ENCODE data around the gene LRPPRC. TPM values are rescaled to one million over a fixed set of nuclear protein-coding genes. Genes with fewer than 3 reads are reported as not detected.

The LRPPRC gene
- polyA plus RNA-seq, 3 donors, result 20.2 to 38.4 (median 27.8) TPM

DNA sequence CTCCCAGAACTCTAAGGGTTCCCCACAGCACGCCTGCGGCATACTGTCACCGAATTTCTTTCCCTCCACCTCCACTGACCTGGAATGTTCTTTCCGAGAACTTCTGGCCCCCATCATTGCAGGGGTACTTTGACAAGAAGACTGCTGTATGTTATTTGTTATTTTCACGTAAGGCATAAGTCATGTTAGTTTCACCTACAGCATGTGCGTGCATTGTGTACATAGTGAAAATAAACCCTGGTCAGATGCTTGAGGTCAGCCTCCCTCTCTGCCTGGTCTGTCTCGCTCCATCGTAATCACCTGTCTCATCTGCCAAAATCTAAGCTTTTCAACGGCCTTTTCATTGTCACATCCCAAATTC, 152.9 kb downstream of the LRPPRC start:
- H3K27ac ChIP-seq (ENCODE audit: low read depth, low read length), result no peak overlapping the region
- WGBS, 3 donors, result 79 to 83% (median 81%) methylated on average over 9 of the region's 9 CpGs

DNA sequence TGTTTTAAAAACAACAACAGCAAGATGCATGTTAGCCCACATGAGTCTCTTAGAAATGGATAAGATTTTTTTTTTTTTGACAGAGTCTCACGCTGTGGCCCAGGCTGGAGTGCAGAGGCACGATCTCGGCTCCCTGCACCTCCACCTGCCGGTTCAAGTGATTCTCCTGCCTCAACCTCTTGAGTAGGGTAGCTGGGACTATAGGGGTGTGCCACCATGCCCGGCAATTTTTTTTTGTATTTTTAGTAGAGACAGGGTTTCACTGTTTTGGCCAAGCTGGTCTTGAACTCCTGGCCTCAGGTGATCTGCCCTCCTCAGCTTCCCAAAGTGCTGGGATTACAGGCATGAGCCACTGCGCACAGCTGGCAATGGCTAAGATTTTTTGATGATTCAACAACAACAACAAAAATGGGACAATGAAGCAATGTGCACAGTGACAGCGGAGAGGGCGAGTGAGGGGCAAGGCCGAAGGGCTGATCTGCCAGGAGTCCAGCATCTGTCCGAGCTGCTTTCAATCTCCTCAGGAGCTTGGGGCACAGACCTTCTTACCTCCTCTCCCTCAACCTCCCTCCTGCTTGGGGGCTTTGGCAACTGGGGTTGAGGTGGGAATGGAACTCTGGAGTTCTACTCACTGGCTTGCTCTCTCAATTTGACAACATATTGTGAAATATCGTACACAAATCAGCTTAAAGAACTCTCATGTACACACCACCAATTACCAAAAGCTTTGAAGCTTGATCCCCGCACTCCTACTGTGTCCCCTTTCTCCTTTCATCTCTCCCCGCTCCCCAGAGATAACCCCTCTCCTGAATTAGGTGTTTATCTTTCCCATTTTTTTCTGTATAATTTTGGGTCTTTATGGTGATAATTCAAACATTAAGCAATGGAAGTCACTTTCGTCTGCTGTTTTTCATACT, 153.6 kb downstream of the LRPPRC start:
- 89 to 93% (median 91%) methylated on average over 14 of the region's 14 CpGs for WGBS, 3 donors
- no peak overlapping the region for H3K27ac ChIP-seq (ENCODE audit: low read depth, low read length)

DNA sequence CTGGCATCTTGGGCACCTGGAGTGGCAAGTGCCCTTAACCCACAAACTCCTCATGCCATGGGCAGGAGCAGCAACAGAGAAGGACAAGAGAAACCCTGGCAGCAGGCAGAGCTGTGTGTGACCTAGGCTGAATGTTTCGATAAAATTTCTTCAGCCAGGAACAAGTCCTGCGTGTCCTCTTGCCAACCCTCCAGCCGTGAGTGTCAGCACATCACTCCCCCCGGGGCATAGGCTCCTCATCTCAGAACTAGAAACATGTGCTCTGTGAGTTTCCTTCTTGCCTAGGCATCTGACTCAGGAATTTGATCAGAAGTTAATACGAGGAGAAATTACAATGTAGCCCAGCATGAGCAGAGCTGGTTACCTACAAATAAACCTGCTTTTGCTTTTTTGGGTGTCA, 154.8 kb downstream of the LRPPRC start:
- WGBS, 3 donors, result 69 to 72% (median 70%) methylated on average over 5 of the region's 5 CpGs
- H3K27ac ChIP-seq (ENCODE audit: low read depth, low read length), result no peak overlapping the region

GRCh38 chr2:43839776-43840564, 155.8 kb downstream of the LRPPRC start:
- WGBS, 3 donors, result 80 to 82% (median 82%) methylated on average over 14 of the region's 14 CpGs

GRCh38 chr2:43838560-43839267, 157.1 kb downstream of the LRPPRC start, which contains the start of the genes ABCG5 and ABCG8:
TSS of gene ABCG5 (minus strand) at chr2:43838839. CDS start at chr2:43838679, 160 bp downstream.
TSS of gene ABCG8 (plus strand) at chr2:43838971. CDS start at chr2:43839054, 83 bp downstream.
- H3K27ac ChIP-seq (ENCODE audit: low read depth, low read length), result no peak within 1 kb of the TSS
- 74 to 88% (median 80%) methylated on average over 18 to 20 of the region's 20 CpGs for WGBS, 3 donors

More at GRCh38 chr2:43839776-43840564, 155.8 kb downstream of the LRPPRC start:
- H3K27ac ChIP-seq (ENCODE audit: low read depth, low read length), result no peak overlapping the region

- WGBS, 3 donors, result 86 to 93% (median 87%) methylated on average over 21 of the region's 21 CpGs
- H3K27ac ChIP-seq (ENCODE audit: low read depth, low read length), result no peak overlapping the region
Measured at GRCh38 chr2:43837831-43838559, 157.8 kb downstream of the LRPPRC start.

DNA sequence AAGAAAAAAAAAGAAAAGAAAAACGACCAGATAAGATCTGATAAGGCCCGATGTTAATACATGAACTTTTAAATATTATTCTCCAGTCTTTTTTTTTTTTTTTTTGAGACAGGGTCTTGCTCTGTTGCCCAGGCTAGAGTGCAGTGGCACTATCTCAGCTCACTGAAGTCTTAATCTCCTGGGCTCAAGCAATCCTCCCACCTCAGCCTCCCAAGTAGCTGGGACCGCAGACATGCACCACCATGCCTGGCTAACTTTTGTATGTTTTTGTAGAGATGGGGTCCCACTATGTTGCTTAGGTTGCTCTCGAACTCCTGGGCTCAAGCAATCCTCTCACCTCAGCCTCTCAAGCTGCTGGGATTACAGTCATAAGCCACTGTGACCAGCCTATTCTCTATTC, 158.8 kb downstream of the LRPPRC start:
- WGBS, 3 donors, result 72 to 85% (median 80%) methylated on average over 4 of the region's 4 CpGs
- H3K27ac ChIP-seq (ENCODE audit: low read depth, low read length), result no peak overlapping the region

Other genes with a start within 250 kb of the LRPPRC start
- gene DYNC2LI1, start 221.9 kb downstream of the LRPPRC start, polyA plus RNA-seq, result 10 to 100 TPM; 11.4 to 31.5 (median 12.3) TPM
- under 1 TPM in 2 of 3 donors, not detected in 1; 0.03 to 0.06 TPM for gene ABCG5, start 157.2 kb downstream of the LRPPRC start, polyA plus RNA-seq
- gene ABCG8, start 157.0 kb downstream of the LRPPRC start, polyA plus RNA-seq, result under 1 TPM in 2 of 3 donors, not detected in 1; 0.07 to 0.12 TPM
- 10 to 100 TPM; 17.2 to 31.6 (median 24.5) TPM for gene PPM1B, start 172.9 kb upstream of the LRPPRC start, polyA plus RNA-seq

All from adipose tissue (tissue), 3 donors.